SIG-M5 treated with dmso at 0.1 percent for 504 hours (cell line): ENCODE measurements around the gene MN1.

Experiments
- DNase-seq: peaks from one replicate; lab custom pipeline; 2025; ENCODE audit not compliant: unreplicated experiment; lab: John Stamatoyannopoulos, UW

Gene MN1

DNA sequence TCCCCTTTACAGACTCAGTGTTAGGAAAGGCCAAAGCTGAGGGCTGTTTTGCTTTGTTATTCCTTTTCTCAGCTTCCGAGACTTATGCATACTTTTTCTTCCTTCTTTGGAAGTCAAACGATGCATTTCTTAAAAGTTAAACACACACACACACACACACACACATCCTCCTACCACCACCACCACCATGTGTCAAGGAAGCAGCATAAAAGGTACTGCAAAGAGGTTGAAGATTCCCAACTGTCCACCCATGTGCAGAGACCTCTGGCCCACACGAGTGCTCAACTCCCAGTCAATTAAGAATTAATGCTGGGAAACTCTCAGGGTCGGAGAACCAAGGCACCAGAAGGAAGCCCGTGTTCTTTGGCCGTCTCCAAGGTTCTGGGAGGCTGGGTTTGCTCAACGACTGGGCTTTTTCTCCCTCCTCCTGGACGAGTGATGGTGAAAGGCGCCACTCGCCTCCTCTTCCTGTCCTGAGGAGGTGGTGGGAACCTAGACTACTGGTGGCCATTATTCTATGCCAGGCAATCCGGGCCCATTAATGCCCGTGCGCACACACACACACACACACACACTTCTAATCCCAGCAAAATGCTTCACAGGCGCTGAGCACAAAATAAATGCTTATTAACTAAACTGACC lies 15.1 kb downstream of the MN1 start:
- DNase-seq, result no peak

GRCh38 chr22:27785831-27786230 lies 15.7 kb downstream of the MN1 start:
- DNase-seq, result no peak

GRCh38 chr22:27784120-27784475 lies 17.5 kb downstream of the MN1 start:
- DNase-seq, result no peak

- DNase-seq, result no peak
Measured at GRCh38 chr22:27783436-27784119, 18.0 kb downstream of the MN1 start.

DNA sequence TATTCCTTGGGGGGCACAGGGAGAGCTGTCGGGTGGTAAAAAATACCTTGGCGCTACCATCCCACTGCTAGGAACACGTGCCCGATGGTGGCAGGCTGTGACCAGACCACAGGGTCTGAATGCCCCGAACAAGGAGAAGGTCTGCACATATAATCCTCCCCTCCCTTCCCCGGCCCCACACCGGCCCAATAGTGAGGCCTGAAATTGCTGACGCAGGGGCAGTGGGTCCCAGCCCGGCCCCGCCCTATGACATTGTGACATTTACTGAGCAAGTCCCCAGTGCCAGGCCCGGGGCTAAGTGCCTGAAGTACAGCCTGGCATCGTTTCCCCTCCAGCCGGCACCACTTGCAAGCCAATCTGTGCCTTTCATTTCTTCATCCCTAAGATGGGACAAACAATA lies 19.5 kb downstream of the MN1 start:
- no peak for DNase-seq

- DNase-seq, result no peak
Measured at GRCh38 chr22:27780161-27780575, 21.4 kb downstream of the MN1 start.

DNA sequence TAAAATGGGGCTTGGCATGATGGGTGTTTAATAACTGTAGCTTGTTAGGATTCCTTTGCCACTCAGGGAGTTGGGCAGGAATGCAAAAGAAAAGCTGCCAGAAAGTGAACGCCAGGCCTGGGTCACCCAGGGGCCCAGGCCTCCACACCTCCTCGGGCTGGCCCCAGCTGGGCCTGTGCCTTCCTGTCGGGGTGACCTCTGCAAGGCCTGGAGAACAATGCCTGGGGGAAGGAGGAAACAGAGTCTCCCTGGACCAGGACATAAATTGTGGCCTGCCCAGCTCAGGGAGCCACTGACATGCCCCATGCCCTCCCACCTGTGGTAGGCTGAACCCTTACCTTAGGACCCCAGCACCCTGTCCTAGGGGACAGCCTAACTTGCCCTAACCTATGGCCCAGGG lies 21.9 kb downstream of the MN1 start:
- no peak for DNase-seq

DNA sequence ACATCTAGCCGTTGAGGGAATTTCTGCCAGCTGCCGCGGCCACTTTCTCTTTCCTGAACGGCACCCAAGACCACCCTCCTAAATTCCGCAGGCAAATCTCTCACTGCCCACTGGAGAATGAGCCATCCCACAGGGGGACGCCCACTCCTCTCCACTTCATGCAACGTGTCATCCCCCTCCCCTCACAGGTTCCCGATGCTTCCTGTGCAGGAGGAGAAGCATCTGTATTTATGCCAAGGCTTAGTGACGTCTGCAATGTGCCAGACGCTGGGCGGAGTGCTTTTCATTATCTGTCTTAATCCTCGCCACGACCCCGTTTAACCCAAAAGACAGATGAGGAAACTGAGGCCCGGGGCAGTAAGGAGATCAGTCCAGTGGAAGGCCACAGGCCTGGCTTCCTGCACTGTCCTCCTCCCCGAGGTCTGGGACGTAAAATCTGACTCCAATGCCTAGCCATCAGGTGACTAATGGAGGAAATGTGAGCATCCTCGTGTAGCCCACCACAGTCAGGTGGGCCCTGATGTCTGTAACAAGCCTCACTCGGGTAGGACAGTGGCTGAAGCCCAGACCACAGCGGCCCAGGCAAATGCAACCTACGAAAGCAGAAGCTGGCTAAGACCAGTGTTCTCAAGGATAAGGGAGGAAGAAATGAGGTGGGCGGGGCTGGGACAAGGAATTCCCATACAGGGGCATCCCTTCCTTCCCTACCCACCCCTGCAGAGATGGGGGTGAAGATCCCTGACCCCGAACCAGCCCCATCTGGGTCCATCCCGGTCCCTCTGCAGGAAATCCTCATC lies 23.1 kb downstream of the MN1 start:
- no peak for DNase-seq

GRCh38 chr22:27777128-27777527 lies 24.4 kb downstream of the MN1 start:
- no peak for DNase-seq

- no peak for DNase-seq
Measured at GRCh38 chr22:27776650-27776958, 25.0 kb downstream of the MN1 start.

DNA sequence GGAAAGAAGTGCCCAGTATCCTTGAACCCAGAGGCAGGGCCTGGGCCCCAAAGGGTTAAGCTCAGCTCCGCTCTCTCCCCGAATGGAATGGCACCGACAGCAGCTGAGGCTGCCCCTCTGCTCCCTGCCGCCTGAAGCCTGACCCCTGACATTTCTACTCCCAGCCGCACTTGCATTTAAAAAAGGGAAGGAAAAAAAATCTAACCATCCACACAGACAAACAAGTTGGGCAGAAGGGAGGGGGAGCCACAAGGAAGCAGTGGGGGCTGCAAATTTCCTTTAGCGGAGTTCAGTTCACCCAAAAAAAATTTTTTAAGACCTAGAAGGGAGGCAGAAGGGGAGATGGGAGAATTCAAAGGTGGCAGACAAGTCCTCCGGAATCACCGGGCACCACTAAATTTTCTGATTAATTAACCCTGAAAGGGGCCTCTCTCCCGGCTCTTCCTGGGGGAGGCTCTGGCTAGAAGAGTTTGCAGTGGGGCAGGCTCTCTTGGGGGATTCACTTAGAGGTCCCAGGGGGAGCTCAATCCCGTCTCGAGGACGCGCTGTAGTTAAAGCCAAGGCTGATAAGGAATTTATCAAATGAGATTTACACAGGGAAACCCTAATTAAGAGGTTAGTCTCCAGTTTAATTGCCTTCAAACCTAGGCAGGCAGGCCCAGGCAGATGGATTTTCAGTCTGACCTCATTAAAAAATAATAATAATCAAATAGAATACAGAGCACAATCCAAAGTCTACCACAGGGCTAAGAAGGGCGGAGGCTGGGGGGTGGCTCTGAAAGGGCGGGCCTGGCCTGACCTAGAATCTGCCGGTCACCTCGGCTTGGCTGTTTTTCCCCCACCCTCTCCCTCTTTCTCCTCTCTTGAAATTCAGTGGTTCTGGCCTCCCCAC lies 25.6 kb downstream of the MN1 start:
- no peak for DNase-seq

- no peak for DNase-seq
Measured at GRCh38 chr22:27775087-27775698, 26.4 kb downstream of the MN1 start.

DNA sequence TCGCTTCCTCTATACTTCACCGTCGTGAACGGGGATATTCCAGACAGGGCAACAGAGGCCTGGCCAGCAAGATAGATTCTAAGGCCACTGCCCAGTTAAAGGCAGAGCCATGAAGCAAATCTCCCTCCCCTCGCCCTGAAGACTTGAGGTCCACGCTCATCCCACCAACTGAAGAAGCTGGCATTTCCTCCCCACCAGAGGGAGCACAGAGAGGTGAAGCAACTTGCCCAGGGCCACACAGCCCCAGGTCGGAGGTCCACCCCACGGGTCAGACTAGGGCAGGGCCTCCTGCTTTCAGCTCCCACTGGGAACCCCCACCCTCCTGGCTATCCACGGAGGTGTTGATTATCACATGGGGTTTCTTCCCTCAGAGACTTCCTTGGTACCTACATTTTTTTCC lies 27.4 kb downstream of the MN1 start:
- no peak for DNase-seq

DNA sequence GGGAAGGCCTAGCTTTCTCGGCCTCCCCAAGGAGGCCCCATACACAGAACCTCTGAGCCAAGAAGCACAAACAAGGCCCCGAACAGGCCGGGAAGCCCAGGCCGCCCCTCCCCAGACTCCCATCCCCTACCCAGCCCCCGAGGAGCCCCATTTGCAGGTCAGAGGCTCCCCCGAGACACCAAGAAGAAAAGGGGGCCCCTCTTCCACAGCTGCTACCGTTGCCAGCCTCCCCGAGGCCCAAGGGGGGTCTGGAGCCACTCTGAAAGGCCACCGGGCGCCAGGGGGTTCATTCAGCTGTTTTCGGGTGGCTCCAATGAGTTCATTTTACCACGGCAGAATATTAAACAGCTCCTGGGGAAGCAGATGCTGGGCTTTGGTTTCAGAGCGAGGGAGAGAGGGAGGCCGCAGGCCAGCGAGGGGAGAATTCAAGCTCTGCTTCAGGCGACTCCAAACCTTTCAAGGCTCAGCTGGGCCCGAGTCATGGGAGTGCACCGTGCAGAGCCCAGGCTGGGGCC lies 28.5 kb downstream of the MN1 start:
- no peak for DNase-seq

- DNase-seq, result no peak
Measured at GRCh38 chr22:27772081-27772983, 29.2 kb downstream of the MN1 start.

DNA sequence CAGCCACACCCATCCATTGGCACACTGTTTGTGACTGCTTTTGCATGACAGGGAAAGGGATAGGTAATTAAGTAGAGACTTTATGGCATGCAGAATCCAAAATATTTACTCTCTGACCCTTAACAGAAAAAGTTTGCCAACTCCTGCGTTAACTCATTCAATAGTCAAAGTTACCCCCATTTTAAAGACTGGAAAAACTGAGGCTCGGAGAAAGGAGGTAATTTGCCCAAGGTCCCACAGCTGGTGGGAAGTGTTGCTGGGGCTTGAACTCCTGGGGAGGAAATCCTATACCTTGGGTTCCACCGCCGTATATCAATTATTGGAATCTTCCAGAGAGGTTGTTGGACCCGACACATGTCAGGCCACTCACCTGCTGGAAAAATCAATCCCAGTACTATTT lies 29.9 kb downstream of the MN1 start:
- DNase-seq, result no peak

GRCh38 chr22:27769012-27769411 lies 32.5 kb downstream of the MN1 start:
- DNase-seq, result no peak

GRCh38 chr22:27768027-27768653 lies 33.4 kb downstream of the MN1 start:
- DNase-seq, result no peak

DNA sequence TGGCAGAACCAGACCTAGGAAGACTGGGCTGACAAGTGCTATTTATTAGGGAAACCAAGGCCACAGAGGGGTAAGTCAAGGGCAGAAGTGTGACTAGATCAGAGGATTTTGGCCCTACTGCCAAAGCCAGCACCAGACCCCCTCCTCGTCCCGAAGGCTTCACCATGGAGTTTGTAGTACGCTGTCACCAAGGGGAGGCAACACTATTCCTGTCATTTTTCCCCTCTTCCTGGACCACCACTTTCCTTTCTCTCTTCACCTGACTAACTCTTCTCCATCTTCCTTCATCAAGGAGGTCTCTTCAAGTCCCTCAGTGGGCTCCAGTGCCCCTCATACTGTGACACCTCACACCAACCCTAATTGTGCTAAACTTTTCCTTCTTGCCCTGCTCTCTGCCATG lies 34.9 kb downstream of the MN1 start:
- no peak for DNase-seq
